OCI-LY7 (cell line): ENCODE results near the gene RTN4R. TPM values are rescaled to one million over a fixed set of nuclear protein-coding genes. Genes with fewer than 3 reads are reported as not detected.
A peak's percentile ranks its signal among the peaks of the same experiment; 100 is the strongest.

Experiments used
- BruUV-seq: library from RNA; stranded (reverse); fragments of 400-500 nt; replicated peaks from 2 replicates; lab custom pipeline; 2021; lab: Mats Ljungman, UMichigan
- CTCF ChIA-PET: fragments of 300-600 bp; sonication (Branson Sonifier 250); formaldehyde crosslinking; loops from one replicate; lab custom pipeline; 2022; ENCODE audit warnings: antibody characterized with exemption; ENCODE audit not compliant: unreplicated experiment; lab: Charles Lee
- POLR2A ChIA-PET: fragments of 300-600 bp; sonication (Branson Sonifier 250); formaldehyde crosslinking; loops from one replicate; lab custom pipeline; 2022; ENCODE audit warnings: antibody characterized with exemption; lab: Charles Lee
- DNase-seq: peaks from one replicate; pipeline ENCODE4 v3.0.0-alpha.2; 2015; ENCODE audit warnings: low spot score
- H2AFZ ChIP-seq: fragments of 200-600 bp; sonication (generic), shearing (Covaris generic); 2 replicates; pipeline ENCODE4 v1.6.1; 2014; ENCODE audit warnings: mild to moderate bottlenecking, antibody characterized with exemption, low read length, moderate library complexity
- H3K27ac ChIP-seq: fragments of 200-600 bp; sonication (generic); 2 replicates; pipeline ENCODE4 v1.5.1; 2014; ENCODE audit warnings: mixed run types, low read depth, mild to moderate bottlenecking, moderate library complexity, low read length, inconsistent platforms; ENCODE audit not compliant: poor library complexity, severe bottlenecking
- H3K36me3 ChIP-seq: fragments of 200-600 bp; sonication (generic); 2 replicates; pipeline ENCODE4 v1.6.1; 2014; ENCODE audit warnings: mild to moderate bottlenecking, antibody characterized with exemption, low read length, moderate library complexity, mixed read lengths; ENCODE audit not compliant: insufficient read depth
- H3K4me1 ChIP-seq: fragments of 200-600 bp; sonication (generic); 2 replicates; pipeline ENCODE4 v1.5.1; 2014; ENCODE audit warnings: mild to moderate bottlenecking, low read length; ENCODE audit not compliant: insufficient read depth, poor library complexity, severe bottlenecking
- H3K4me2 ChIP-seq: fragments of 200-600 bp; sonication (generic); 2 replicates; pipeline ENCODE4 v1.6.1; 2014; ENCODE audit warnings: mild to moderate bottlenecking, low read length
- H3K4me3 ChIP-seq: fragments of 200-600 bp; sonication (generic); 2 replicates; pipeline ENCODE4 v1.5.1; 2014; ENCODE audit warnings: mild to moderate bottlenecking, low read depth, low read length; ENCODE audit not compliant: poor library complexity, severe bottlenecking
- H3K79me2 ChIP-seq: fragments of 200-600 bp; sonication (generic); 2 replicates; pipeline ENCODE4 v1.6.1; 2016; ENCODE audit warnings: low read depth, mild to moderate bottlenecking, low read length, moderate library complexity, mixed read lengths; ENCODE audit not compliant: insufficient read depth
- H3K9me2 ChIP-seq: fragments of 200-600 bp; sonication (generic); 2 replicates; pipeline ENCODE4 v1.6.1; 2016; ENCODE audit warnings: mild to moderate bottlenecking, low read length, mixed read lengths; ENCODE audit not compliant: insufficient read depth
- H3K9me3 ChIP-seq: fragments of 200-600 bp; sonication (generic); 2 replicates; pipeline ENCODE4 v1.6.1; 2014; ENCODE audit warnings: mild to moderate bottlenecking, mixed run types, low read length, mixed read lengths
- H4K20me1 ChIP-seq: fragments of 200-600 bp; sonication (generic); 2 replicates; pipeline ENCODE4 v1.6.1; 2014; ENCODE audit warnings: mild to moderate bottlenecking, antibody characterized with exemption, low read length, moderate library complexity, mixed read lengths; ENCODE audit not compliant: insufficient read depth
- EZH2phosphoT487 ChIP-seq: fragments of 200-600 bp; sonication (generic); IDR thresholded peaks from 2 replicates; pipeline ENCODE4 v1.6.1; 2018; ENCODE audit warnings: low read depth, borderline replicate concordance, mild to moderate bottlenecking, mixed run types, antibody characterized with exemption, low read length, moderate library complexity, mixed read lengths
- intact Hi-C: fragments of 100-400 bp; cut with micrococcal nuclease; formaldehyde crosslinking; loops from one replicate; pipeline ENCODE4 v1.10.0; 2022; ENCODE audit not compliant: unreplicated experiment
- total RNA-seq, 2 experiments: library from RNA; depleted of rRNA in 1 of 2; stranded (reverse); fragments of >200 nt in 1 of 2; shearing (Covaris generic) in 1 of 2; gene quantifications; 2 replicates each; pipeline ENCODE4 v1.2.3, GENCODE V29; 2014 to 2022
- TF ChIP-seq, protein P1 (sequence below): fragments of 200-600 bp; sonication (generic); conservative IDR thresholded peaks from 2 replicates; pipeline ENCODE4 v1.5.1; 2014; ENCODE audit warnings: mild to moderate bottlenecking, antibody characterized with exemption, low read length, moderate library complexity, mixed read lengths

The RTN4R gene
- total RNA-seq, 2 experiments from 2014 or later = not detected

DNA sequence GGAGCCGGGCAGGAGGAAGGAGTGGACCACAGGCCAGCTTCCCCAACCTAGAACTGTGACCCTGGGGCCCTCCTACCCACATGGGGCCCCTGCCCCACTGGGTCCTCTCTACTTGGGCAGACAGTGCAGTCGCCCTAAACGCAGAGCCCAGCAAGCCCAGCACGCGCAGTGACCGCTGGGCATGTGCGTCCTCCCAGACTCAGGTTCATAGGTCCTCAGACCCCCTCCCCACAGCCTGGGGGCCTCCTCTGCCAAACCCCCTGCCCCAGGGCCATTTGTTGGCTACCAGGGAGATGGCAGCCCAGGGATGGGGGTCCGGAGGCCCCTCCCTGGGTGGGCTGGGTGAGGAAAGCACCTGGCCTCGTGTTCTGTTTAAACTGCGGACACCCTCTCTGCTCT lies 23.9 kb downstream of the RTN4R start:
- CTCF ChIA-PET = no interaction called here

DNA sequence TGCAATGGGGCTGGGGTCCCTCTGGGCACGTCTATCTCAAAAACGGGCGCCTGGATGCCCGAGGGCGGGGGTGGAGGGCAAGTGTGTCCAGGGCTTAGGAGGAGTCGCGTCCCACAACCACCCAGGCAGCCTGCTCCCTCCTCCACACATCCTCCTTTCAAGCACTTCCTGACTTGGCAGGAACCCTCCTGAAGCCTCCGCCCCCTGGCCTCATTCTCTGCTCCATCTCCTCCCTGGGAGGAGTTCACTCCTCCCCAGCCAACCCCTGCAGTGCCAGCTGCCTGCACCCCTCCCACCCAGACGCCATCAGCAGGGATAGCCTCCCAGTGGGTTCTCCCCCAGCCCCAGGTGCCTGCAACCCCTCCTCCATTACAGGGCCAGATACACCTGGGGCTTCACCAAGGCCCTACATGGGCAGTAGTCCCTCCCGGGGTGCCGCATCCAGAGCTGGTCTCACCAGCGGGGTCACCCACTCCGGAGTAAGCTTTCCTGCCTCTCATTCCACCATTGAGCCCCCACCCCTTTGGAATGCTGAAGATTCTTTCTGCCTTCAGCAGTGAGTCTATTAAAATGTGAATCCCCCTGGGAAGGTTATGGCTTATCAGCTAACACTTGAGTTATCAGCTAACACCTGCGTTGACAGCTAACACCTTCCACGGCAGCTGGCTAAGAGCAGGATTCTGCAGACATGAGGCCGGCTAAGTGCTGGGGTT lies 24.4 kb downstream of the RTN4R start:
- POLR2A ChIA-PET = no interaction called here
- H3K4me3 ChIP-seq = no peak overlapping the region

More for the DNA sequence above, 23.9 kb downstream of the RTN4R start:
- Histone ChIP-seq H3K79me2 (no peaks in the 10 kb centered on the region), H3K4me2 (peak overlapping the region; percentile 14; the same call in 1 of the 2 replicates), H3K4me3 (no peak overlapping the region), H2AFZ (no peak overlapping the region), H4K20me1 (no peaks in the 10 kb centered on the region), H3K9me2 (no peaks in the 10 kb centered on the region), H3K27ac (no peak overlapping the region), H3K4me1 (peaks cover 23% of the 10 kb centered on the region), H3K36me3 (no peaks in the 10 kb centered on the region), H3K9me3 (no peaks in the 10 kb centered on the region)
- no TSS peak for BruUV-seq
- intact Hi-C loops = no loop called here
- no peak for DNase-seq
- no peak for TF ChIP-seq EZH2phosphoT487
- TF ChIP-seq, protein P1, sequence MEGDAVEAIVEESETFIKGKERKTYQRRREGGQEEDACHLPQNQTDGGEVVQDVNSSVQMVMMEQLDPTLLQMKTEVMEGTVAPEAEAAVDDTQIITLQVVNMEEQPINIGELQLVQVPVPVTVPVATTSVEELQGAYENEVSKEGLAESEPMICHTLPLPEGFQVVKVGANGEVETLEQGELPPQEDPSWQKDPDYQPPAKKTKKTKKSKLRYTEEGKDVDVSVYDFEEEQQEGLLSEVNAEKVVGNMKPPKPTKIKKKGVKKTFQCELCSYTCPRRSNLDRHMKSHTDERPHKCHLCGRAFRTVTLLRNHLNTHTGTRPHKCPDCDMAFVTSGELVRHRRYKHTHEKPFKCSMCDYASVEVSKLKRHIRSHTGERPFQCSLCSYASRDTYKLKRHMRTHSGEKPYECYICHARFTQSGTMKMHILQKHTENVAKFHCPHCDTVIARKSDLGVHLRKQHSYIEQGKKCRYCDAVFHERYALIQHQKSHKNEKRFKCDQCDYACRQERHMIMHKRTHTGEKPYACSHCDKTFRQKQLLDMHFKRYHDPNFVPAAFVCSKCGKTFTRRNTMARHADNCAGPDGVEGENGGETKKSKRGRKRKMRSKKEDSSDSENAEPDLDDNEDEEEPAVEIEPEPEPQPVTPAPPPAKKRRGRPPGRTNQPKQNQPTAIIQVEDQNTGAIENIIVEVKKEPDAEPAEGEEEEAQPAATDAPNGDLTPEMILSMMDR = no peak
- POLR2A ChIA-PET = no interaction called here

DNA sequence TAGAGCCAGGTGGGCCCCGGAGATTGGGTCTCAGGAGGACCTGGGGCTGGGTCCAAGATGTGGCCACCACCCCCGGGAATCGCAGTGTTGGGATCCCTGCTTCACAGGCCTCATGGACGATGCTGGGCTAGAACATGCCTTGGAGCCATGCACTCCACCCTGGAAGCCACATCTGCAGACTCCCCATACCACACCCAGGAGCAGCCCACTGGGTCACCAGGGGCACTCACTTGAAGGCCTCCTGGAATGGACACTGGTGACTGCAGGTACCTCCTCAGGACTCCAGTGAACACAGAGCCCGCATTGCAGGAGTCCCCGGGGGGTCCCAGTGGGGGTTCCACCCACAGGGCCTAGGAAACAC lies 25.0 kb downstream of the RTN4R start:
- ChIA-PET POLR2A (no interaction called here), CTCF (no interaction called here)
- H3K9me2 ChIP-seq = no peaks in the 10 kb centered on the region
- H3K4me2 ChIP-seq = peak overlapping the region; percentile 37
- peak overlapping the region; percentile 84 for H2AFZ ChIP-seq
- BruUV-seq = no TSS peak
- no peaks in the 10 kb centered on the region for H3K79me2 ChIP-seq
- no peak overlapping the region for H3K4me3 ChIP-seq
- TF ChIP-seq, protein P1 = no peak
- no peak for TF ChIP-seq EZH2phosphoT487
- H3K27ac ChIP-seq = no peak overlapping the region
- no peaks in the 10 kb centered on the region for H4K20me1 ChIP-seq
- no peaks in the 10 kb centered on the region for H3K9me3 ChIP-seq
- intact Hi-C loops = no loop called here
- H3K4me1 ChIP-seq = peaks cover 23% of the 10 kb centered on the region
- no peaks in the 10 kb centered on the region for H3K36me3 ChIP-seq
- DNase-seq = no peak

More for the DNA sequence above, 24.4 kb downstream of the RTN4R start:
- Histone ChIP-seq H3K4me1 (peaks cover 23% of the 10 kb centered on the region), H3K4me2 (peak overlapping the region; percentile 37), H3K36me3 (no peaks in the 10 kb centered on the region), H3K79me2 (no peaks in the 10 kb centered on the region), H3K9me2 (no peaks in the 10 kb centered on the region), H4K20me1 (no peaks in the 10 kb centered on the region), H2AFZ (peak overlapping the region; percentile 84), H3K27ac (no peak overlapping the region), H3K9me3 (no peaks in the 10 kb centered on the region)
- TF ChIP-seq EZH2phosphoT487 = no peak
- TF ChIP-seq, protein P1 = no peak
- no TSS peak for BruUV-seq
- intact Hi-C loops = no loop called here
- CTCF ChIA-PET = no interaction called here
- peak; percentile 44 for DNase-seq
